ENCODE results near the gene VAMP4.

- TF ChIP-seq ZNF148 (tag by site-specific recombination; IDR thresholded peaks at IDR 0.05; ENCODE audit: borderline replicate concordance): no peak
- TF ChIP-seq, protein P1, sequence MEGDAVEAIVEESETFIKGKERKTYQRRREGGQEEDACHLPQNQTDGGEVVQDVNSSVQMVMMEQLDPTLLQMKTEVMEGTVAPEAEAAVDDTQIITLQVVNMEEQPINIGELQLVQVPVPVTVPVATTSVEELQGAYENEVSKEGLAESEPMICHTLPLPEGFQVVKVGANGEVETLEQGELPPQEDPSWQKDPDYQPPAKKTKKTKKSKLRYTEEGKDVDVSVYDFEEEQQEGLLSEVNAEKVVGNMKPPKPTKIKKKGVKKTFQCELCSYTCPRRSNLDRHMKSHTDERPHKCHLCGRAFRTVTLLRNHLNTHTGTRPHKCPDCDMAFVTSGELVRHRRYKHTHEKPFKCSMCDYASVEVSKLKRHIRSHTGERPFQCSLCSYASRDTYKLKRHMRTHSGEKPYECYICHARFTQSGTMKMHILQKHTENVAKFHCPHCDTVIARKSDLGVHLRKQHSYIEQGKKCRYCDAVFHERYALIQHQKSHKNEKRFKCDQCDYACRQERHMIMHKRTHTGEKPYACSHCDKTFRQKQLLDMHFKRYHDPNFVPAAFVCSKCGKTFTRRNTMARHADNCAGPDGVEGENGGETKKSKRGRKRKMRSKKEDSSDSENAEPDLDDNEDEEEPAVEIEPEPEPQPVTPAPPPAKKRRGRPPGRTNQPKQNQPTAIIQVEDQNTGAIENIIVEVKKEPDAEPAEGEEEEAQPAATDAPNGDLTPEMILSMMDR (tag by site-specific recombination; IDR thresholded peaks at IDR 0.05): no peak
- TF ChIP-seq MYNN (tag by site-specific recombination; IDR thresholded peaks at IDR 0.05; ENCODE audit: borderline replicate concordance): no peak
- TF ChIP-seq ZNF10 (tag by site-specific recombination; IDR thresholded peaks at IDR 0.05): no peak
- TF ChIP-seq SP2 (tag by site-specific recombination; IDR thresholded peaks at IDR 0.05): no peak
- TF ChIP-seq ZNF549 (tag by site-specific recombination; IDR thresholded peaks at IDR 0.05): no peak
- TF ChIP-seq ZNF133 (tag by site-specific recombination; IDR thresholded peaks at IDR 0.05): no peak
- no peak for TF ChIP-seq WT1 (tag by site-specific recombination; IDR thresholded peaks at IDR 0.05)
- no peak for TF ChIP-seq ZNF302 (tag by site-specific recombination; IDR thresholded peaks at IDR 0.05; ENCODE audit: low read depth)
- no peak for TF ChIP-seq ZNF174 (tag by site-specific recombination; IDR thresholded peaks at IDR 0.05)
- no peak for TF ChIP-seq ZNF175 (tag by site-specific recombination; IDR thresholded peaks at IDR 0.05)
- TF ChIP-seq ZNF510 (tag by site-specific recombination; IDR thresholded peaks at IDR 0.05; ENCODE audit: insufficient replicate concordance): no peak
Measured at GRCh38 chr1:171783816-171784530, 42.1 kb upstream of the VAMP4 start.
